ENCODE measurements around the gene SFRP4. TPM values are rescaled to one million over a fixed set of nuclear protein-coding genes. Genes with fewer than 3 reads are reported as not detected.

SFRP4 gene
- total RNA-seq, 1 experiment from 2014 or later = not detected

DNA sequence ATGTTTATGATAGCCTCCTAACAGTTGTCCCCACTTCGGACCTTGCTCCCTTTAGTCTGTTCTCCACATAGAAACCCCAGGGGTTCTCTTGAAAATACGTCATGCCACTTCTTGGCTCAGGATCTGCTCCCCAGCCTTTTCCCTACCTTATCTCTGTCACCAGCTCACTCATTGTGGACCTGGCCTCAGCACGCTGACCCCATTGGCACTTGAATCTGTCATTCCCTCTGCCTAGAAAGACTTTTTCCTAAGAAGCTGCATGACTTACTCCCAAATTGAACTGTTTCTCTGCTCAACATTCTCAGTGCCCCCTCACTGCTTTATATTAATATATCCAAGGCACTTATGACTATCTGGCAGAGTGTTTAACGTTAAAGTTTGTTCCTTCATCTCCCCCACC lies 12.3 kb upstream of the SFRP4 start:
- Mint-ChIP-seq H3K27me3 (ENCODE audit: unreplicated experiment) (no peaks in the 10 kb centered on the region), H3K9me3 (ENCODE audit: low read depth, unreplicated experiment) (no peaks in the 10 kb centered on the region), H3K4me3 (ENCODE audit: low read depth, unreplicated experiment) (no peak overlapping the region), H3K4me1 (ENCODE audit: low read depth, unreplicated experiment) (no peaks in the 10 kb centered on the region), H3K36me3 (ENCODE audit: insufficient read depth, unreplicated experiment) (no peaks in the 10 kb centered on the region), H3K27ac (ENCODE audit: unreplicated experiment) (no peak overlapping the region)
- TF ChIP-seq, protein P1, sequence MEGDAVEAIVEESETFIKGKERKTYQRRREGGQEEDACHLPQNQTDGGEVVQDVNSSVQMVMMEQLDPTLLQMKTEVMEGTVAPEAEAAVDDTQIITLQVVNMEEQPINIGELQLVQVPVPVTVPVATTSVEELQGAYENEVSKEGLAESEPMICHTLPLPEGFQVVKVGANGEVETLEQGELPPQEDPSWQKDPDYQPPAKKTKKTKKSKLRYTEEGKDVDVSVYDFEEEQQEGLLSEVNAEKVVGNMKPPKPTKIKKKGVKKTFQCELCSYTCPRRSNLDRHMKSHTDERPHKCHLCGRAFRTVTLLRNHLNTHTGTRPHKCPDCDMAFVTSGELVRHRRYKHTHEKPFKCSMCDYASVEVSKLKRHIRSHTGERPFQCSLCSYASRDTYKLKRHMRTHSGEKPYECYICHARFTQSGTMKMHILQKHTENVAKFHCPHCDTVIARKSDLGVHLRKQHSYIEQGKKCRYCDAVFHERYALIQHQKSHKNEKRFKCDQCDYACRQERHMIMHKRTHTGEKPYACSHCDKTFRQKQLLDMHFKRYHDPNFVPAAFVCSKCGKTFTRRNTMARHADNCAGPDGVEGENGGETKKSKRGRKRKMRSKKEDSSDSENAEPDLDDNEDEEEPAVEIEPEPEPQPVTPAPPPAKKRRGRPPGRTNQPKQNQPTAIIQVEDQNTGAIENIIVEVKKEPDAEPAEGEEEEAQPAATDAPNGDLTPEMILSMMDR (IDR thresholded peaks at IDR 0.05; ENCODE audit: unreplicated experiment) = no peak
- no peak for DNase-seq
- BruUV-seq (replicated peaks) = no TSS peak
- intact Hi-C loops (cut with micrococcal nuclease; ENCODE audit: unreplicated experiment) = no loop called here
- CTCF ChIA-PET = no interaction called here

DNA sequence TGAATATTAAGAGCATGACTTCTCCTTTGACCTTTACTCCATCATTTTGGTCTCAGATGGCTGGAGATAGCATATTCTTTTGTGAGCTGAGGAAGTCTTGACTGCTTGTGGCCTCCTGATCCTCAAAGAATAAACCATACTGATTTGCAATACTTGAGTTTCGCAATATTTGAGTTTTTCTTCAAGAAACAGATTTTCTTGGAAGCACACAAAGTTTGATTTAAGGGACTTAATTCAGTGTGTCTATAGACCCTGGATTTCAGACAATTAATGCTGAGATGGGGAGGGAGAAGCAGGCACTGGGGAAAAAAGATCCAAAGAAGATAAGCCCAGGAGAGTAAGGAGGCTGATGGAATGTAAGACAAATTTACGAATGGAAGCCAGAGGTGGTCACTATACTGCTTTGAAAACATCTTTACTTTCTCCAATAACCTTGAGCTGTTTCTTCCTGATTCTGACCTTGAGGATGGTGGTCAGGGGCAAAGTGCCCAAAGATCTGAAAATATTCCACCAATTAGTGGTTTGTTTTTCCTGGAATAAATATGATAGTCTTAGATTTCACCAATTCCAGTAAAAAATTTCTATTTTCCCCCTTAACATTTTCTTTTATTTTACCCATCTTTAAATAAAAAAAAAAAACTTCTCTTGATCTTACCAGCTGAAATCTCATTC lies 11.3 kb upstream of the SFRP4 start:
- TF ChIP-seq, protein P1 (IDR thresholded peaks at IDR 0.05; ENCODE audit: unreplicated experiment) = no peak
- H3K4me1 Mint-ChIP-seq (ENCODE audit: low read depth, unreplicated experiment) = peaks cover 5% of the 10 kb centered on the region
- CTCF ChIA-PET = no interaction called here
- no peaks in the 10 kb centered on the region for H3K27me3 Mint-ChIP-seq (ENCODE audit: unreplicated experiment)
- no TSS peak for BruUV-seq (replicated peaks)
- no peak overlapping the region for H3K27ac Mint-ChIP-seq (ENCODE audit: unreplicated experiment)
- no peak for DNase-seq
- intact Hi-C loops (cut with micrococcal nuclease; ENCODE audit: unreplicated experiment) = no loop called here
- H3K36me3 Mint-ChIP-seq (ENCODE audit: insufficient read depth, unreplicated experiment) = no peaks in the 10 kb centered on the region
- peaks cover 2% of the 10 kb centered on the region for H3K9me3 Mint-ChIP-seq (ENCODE audit: low read depth, unreplicated experiment)
- H3K4me3 Mint-ChIP-seq (ENCODE audit: low read depth, unreplicated experiment) = no peak overlapping the region

DNA sequence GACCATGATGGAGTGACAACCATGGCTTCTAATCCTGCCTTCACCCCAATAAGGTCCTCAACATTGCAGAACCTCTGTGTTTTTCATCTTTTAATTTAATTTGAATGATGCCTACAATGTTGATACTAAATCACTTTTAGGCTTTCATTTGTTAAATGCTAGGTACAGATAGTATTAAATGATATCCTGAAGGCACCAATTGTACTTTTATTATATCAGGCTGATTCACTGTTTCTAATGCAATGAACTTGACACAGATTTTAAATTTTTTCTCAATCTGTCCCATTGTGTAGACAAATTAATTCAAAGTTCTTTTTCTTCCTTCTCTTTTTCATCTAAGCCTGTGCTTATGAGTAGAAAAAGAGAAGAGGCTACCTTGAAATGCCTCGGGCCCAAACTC lies 9.0 kb upstream of the SFRP4 start:
- peaks cover 15% of the 10 kb centered on the region for H3K36me3 Mint-ChIP-seq (ENCODE audit: insufficient read depth, unreplicated experiment)
- peaks cover 19% of the 10 kb centered on the region for H3K4me1 Mint-ChIP-seq (ENCODE audit: low read depth, unreplicated experiment)
- H3K27me3 Mint-ChIP-seq (ENCODE audit: unreplicated experiment) = no peaks in the 10 kb centered on the region
- TF ChIP-seq, protein P1 (IDR thresholded peaks at IDR 0.05; ENCODE audit: unreplicated experiment) = no peak
- no peak overlapping the region for H3K27ac Mint-ChIP-seq (ENCODE audit: unreplicated experiment)
- CTCF ChIA-PET = no interaction called here
- no peak for DNase-seq
- intact Hi-C loops (cut with micrococcal nuclease; ENCODE audit: unreplicated experiment) = no loop called here
- H3K9me3 Mint-ChIP-seq (ENCODE audit: low read depth, unreplicated experiment) = peaks cover 3% of the 10 kb centered on the region
- H3K4me3 Mint-ChIP-seq (ENCODE audit: low read depth, unreplicated experiment) = no peak overlapping the region
- no TSS peak for BruUV-seq (replicated peaks)

DNA sequence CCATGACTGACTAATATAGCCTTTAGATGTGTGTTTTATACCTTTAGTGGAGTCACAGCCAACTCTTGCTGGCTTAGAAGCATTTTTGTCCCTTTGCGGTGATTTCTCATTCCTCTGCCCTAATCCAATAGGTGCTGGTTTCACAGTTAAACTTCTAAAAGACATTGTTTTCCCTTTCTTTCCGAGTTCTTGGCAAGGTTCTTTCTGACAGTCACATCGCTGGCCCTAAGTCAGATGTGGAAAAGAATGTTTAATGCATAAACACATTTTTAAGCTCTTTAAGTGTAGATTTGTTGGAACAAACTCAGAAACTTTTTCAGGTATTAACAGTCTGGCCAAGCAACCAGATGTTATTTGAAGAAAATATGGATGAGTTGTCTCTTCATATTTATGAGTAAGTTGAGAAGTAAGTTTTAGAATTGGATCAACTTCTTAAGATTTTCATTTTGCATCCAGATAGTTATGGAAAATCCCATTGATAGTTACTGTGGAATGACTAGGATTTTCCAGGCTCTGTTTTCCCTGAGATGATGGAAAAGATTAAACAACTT lies 7.9 kb upstream of the SFRP4 start:
- TF ChIP-seq, protein P1 (IDR thresholded peaks at IDR 0.05; ENCODE audit: unreplicated experiment) = no peak
- BruUV-seq (replicated peaks) = no TSS peak
- intact Hi-C loops (cut with micrococcal nuclease; ENCODE audit: unreplicated experiment) = loop anchor here (5.0 kb wide), 1 partner anchor 63 kb away; no protein-coding TSS in a partner anchor
- Mint-ChIP-seq H3K27ac (ENCODE audit: unreplicated experiment) (no peak overlapping the region), H3K4me1 (ENCODE audit: low read depth, unreplicated experiment) (peaks cover 29% of the 10 kb centered on the region), H3K9me3 (ENCODE audit: low read depth, unreplicated experiment) (peaks cover 3% of the 10 kb centered on the region), H3K36me3 (ENCODE audit: insufficient read depth, unreplicated experiment) (peaks cover 19% of the 10 kb centered on the region), H3K4me3 (ENCODE audit: low read depth, unreplicated experiment) (no peak overlapping the region), H3K27me3 (ENCODE audit: unreplicated experiment) (peaks cover 5% of the 10 kb centered on the region)
- CTCF ChIA-PET = no interaction called here
- no peak for DNase-seq

Measured in Calu3 (cell line).